ENCODE measurements around the gene CRYL1. TPM values are rescaled to one million over a fixed set of nuclear protein-coding genes. Genes with fewer than 3 reads are reported as not detected.

Gene CRYL1
- total and polyA plus RNA-seq, 2 of the 8 experiments (the other 6 are each of a cell fraction or from before 2014, with no cell fraction given) = 1.9 to 6.4 TPM

DNA sequence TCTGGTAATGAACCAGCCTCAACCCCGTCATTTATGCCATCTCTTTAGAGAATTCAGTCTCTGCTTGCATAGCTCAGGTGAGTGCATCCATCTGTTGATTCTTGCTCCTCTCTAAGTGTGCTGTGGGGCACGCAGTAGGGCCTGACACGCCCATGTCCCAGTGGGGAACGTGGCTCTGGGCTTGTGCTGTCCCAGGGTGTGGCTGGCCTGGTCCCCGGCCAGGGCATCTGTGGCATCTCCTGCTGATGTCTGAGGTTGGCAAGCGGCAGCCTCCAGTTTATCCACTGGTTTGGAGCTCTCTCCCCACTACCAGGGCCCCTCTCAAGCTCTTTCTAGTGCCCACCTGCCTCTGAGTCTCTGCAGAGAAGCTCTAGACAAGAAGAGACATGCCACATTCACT, 146.9 kb downstream of the CRYL1 start:
- peaks cover 0 to 1% (median 0%) of the 10 kb centered on the region in 4 experiments; a peak in 1 of 7 replicates for H3K27me3 ChIP-seq (replicated peaks in 1 of 4; ENCODE audit: control insufficient read depth in 3 of 4, extremely low read depth in 1 of 4, insufficient read depth in 3 of 4, low read length in 3 of 4)

More for the DNA sequence above, 146.9 kb downstream of the CRYL1 start:
- H4K8ac ChIP-seq (ENCODE audit: extremely low read depth, insufficient read depth, low read length) = peak overlapping the region; percentile 31; the same call in 1 of the 2 replicates
- FAIRE-seq = no peak
- no peaks in the 10 kb centered on the region for H4K20me1 ChIP-seq (replicated peaks in 1 of 2; ENCODE audit: control insufficient read depth in 1 of 2, insufficient read depth in 2 of 2, low read length in 2 of 2)
- TF ChIP-seq, protein P1, sequence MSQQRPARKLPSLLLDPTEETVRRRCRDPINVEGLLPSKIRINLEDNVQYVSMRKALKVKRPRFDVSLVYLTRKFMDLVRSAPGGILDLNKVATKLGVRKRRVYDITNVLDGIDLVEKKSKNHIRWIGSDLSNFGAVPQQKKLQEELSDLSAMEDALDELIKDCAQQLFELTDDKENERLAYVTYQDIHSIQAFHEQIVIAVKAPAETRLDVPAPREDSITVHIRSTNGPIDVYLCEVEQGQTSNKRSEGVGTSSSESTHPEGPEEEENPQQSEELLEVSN (IDR thresholded peaks at IDR 0.05) = no peak
- TF ChIP-seq EZH2 (IDR thresholded peaks at IDR 0.05; ENCODE audit: low read depth, low read length, severe bottlenecking) (no peak), CEBPB (IDR thresholded peaks at IDR 0.05; ENCODE audit: low read depth, low read length) (no peak), CBX5 (IDR thresholded peaks at IDR 0.05; ENCODE audit: low read depth, low read length) (no peak), SP2 (IDR thresholded peaks at IDR 0.05; ENCODE audit: low read length) (no peak), PHF8 (conservative IDR thresholded peaks at IDR 0.05; ENCODE audit: low read depth, low read length) (no peak), BCL11A (IDR thresholded peaks at IDR 0.05; ENCODE audit: low read depth in 2 of 2, low read length in 2 of 2) (no peak), TBP (IDR thresholded peaks at IDR 0.05; ENCODE audit: low read depth, low read length) (no peak), CREB1 (IDR thresholded peaks at IDR 0.05) (no peak), EP300 (IDR thresholded peaks at IDR 0.05; ENCODE audit: borderline replicate concordance in 1 of 2, low read depth in 2 of 2, low read length in 2 of 2) (no peak), BRCA1 (IDR thresholded peaks at IDR 0.05; ENCODE audit: low read depth, low read length) (no peak), ZNF274 (IDR thresholded peaks at IDR 0.05; ENCODE audit: borderline replicate concordance, extremely low read depth, low read length) (no peak), RFX5 (IDR thresholded peaks at IDR 0.05; ENCODE audit: borderline replicate concordance, low read depth, low read length) (no peak), SUZ12 (IDR thresholded peaks at IDR 0.05; ENCODE audit: low read length) (no peak)
- no peak overlapping the region for H2BK12ac ChIP-seq (ENCODE audit: low read depth, low read length)
- H2BK20ac ChIP-seq (ENCODE audit: low read length) = no peak overlapping the region
- no peak overlapping the region for H2BK15ac ChIP-seq (ENCODE audit: low read length)
- no peak overlapping the region for H3K23ac ChIP-seq (ENCODE audit: insufficient read length)
- 84% methylated on average over 6 of the region's 6 CpGs; no CpG with 5 or more reads in 1 of the 2 experiments for WGBS, 2 experiments (ENCODE audit: extremely low coverage in 1 of 2, insufficient coverage in 1 of 2, insufficient read length in 1 of 2, insufficient replicate concordance in 2 of 2, low coverage in 1 of 2, low lambda C conversion rate in 2 of 2, missing lambda C conversion rate in 1 of 2)
- no peaks in the 10 kb centered on the region for H3K9me3 ChIP-seq (ENCODE audit: insufficient read depth in 2 of 2, low read depth in 1 of 2, low read length in 1 of 2)
- H4K91ac ChIP-seq (replicated peaks; ENCODE audit: insufficient read length, low read length) = no peak overlapping the region
- no peak overlapping the region for H3K27ac ChIP-seq (ENCODE audit: low read depth, low read length)
- DNase-seq (ENCODE audit: low read depth in 1 of 2, low spot score in 2 of 2) = no peak
- H3K4me1 ChIP-seq (replicated peaks in 1 of 4; ENCODE audit: control insufficient read depth in 3 of 4, insufficient read depth in 4 of 4, low read length in 3 of 4) = no peaks in the 10 kb centered on the region
- no peaks in the 10 kb centered on the region for H3K79me1 ChIP-seq (ENCODE audit: low read depth, low read length)
- H3K4ac ChIP-seq (replicated peaks; ENCODE audit: insufficient read length, low read depth, low read length) = no peak overlapping the region
- ChIA-PET CTCF (ENCODE audit: partially characterized antibody) (interaction anchor here (1.0 to 1.5 kb wide), 2 partner anchors 9 to 181 kb away, joined by 3 to 5 read pairs; no protein-coding TSS in a partner anchor), POLR2A (ENCODE audit: partially characterized antibody) (no interaction called here)
- H3K4me2 ChIP-seq (ENCODE audit: insufficient read depth in 1 of 2, low read depth in 2 of 2, low read length in 2 of 2) = no peak overlapping the region
- no peaks in the 10 kb centered on the region for H3K23me2 ChIP-seq (ENCODE audit: low read depth, low read length)
- H3K56ac ChIP-seq (replicated peaks; ENCODE audit: insufficient read length, low read depth, low read length) = no peak overlapping the region
- no peak overlapping the region for H3K4me3 ChIP-seq (ENCODE audit: extremely low read depth in 1 of 4, insufficient read depth in 2 of 4, low read depth in 3 of 4, low read length in 4 of 4)
- H2AK5ac ChIP-seq (ENCODE audit: low read depth, low read length) = no peak overlapping the region
- no peak overlapping the region for H4K5ac ChIP-seq (ENCODE audit: insufficient read length, low read depth, low read length)
- no peak overlapping the region for H3K14ac ChIP-seq (ENCODE audit: insufficient read length)
- no peak overlapping the region for H2BK120ac ChIP-seq (replicated peaks; ENCODE audit: low read depth, low read length)
- no peak overlapping the region for H3K9ac ChIP-seq (replicated peaks in 1 of 4; ENCODE audit: extremely low read depth in 1 of 4, low read depth in 3 of 4, low read length in 3 of 4)
- no peak overlapping the region for H2BK5ac ChIP-seq (ENCODE audit: low read depth, low read length)
- no peak overlapping the region for H2AFZ ChIP-seq (ENCODE audit: low read length)
- H3K79me2 ChIP-seq (ENCODE audit: control insufficient read depth in 1 of 2, insufficient read depth in 2 of 2, low read length in 2 of 2) = no peaks in the 10 kb centered on the region
- no peak overlapping the region for H3K18ac ChIP-seq (ENCODE audit: extremely low read depth, low read length)
- no peaks in the 10 kb centered on the region for H3K36me3 ChIP-seq (ENCODE audit: control insufficient read depth in 2 of 4, insufficient read depth in 4 of 4, low read length in 3 of 4)
